ENCODE data around the gene LTF.

LTF gene

DNA sequence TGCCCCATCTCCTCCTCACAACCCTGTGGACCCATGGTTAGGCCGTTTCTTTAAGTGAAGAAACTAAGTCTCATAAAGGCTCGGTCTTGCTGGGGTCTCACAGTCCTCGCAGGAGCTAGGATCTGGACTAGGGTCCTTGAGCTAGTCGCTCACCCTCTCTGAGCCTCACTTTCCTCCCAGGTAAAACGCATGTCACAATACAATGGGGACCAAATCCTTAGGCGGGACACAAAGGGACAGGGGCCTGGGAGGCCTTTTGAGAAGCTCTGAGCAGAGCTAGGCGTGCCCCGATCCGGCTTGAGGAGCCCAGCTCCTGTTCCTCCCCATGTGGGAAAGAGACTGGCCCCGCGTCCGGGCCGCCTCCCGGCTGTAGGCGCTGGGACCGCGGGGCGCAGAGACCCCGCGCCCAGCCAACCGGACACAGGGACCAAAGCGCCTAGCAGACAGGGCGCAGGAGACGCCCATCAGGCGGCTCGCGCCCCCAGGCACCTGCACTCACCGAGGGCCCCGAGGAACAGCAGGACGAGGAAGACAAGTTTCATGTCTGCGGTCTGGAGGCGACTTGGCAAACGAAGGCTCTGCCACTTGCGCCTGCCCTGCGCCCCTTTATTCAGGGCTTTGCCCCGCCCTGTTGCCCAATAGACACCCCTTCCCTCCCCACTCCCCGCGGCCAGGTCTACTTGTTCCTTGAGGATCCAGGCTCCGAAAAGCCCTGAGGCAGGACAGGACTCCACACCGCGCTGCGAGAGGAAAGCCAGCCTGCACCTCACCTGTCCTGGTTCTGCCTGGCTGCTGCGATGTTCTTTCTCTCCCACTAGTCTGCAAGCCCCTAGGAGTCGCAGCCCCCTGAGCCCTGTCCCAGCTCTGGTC, at the start of gene LTF:
Gene LTF (minus strand): TSS at position 580 of the 870 bp plus-strand sequence. CDS start 38 bp downstream, at position 542.
- Histone ChIP-seq H3K36me3 (replicated peaks) (no peaks in the 10 kb centered on the region), H3K9me3 (0 out of 2 replicates have a peak, but pooled peaks cover 3% of the 10 kb centered on the region), H3K4me3 (no peak within 1 kb of the TSS), H3K4me1 (no peaks in the 10 kb centered on the region), H3K27me3 (ENCODE audit: low read depth) (peaks cover 13% of the 10 kb centered on the region)
- DNase-seq (ENCODE audit: low spot score in 2 of 2) = no peak
- in situ Hi-C loops (cut with MboI; ENCODE audit: low sequenced_read_pairs) = loop anchor here (25.0 kb wide), 1 partner anchor 898 kb away; no protein-coding TSS in a partner anchor

DNA sequence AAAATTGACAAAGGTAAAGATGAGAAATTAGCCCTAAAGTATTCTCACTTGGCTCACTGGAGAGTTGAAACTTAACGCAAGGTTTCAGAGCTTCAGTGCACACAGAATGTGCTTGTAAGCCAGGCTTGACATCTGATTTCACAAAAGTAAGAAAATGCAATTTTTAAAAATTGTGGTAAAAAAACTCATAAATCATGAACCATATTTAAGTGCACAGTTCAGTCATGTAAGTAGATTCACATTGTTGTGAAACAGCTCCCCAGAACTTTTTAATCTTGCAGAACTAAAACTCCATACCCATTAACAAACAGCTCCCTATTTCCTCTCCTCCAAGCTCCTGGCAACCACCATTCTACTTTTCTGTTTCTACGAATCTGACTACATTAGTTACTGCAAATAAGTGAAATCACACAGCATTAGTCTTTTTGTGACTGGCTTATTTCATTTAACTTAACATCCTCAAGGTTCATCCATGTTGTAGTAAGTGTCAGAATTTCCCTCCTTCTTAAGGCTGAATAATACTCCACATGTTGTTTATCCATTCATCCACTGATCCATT, 47.6 kb upstream of the LTF start:
- H3K4me3 ChIP-seq = no peak overlapping the region
- in situ Hi-C loops (cut with MboI; ENCODE audit: low sequenced_read_pairs) = no loop called here
- H3K4me1 ChIP-seq = no peaks in the 10 kb centered on the region
- H3K27me3 ChIP-seq (ENCODE audit: low read depth) = no peaks in the 10 kb centered on the region
- no peak for DNase-seq (ENCODE audit: low spot score in 2 of 2)
- no peaks in the 10 kb centered on the region for H3K9me3 ChIP-seq
- H3K36me3 ChIP-seq (replicated peaks) = no peaks in the 10 kb centered on the region

GRCh38 chr3:46509661-46510187, 45.0 kb upstream of the LTF start:
- no peaks in the 10 kb centered on the region for H3K36me3 ChIP-seq (replicated peaks)
- no peak overlapping the region for H3K4me3 ChIP-seq
- no peaks in the 10 kb centered on the region for H3K27me3 ChIP-seq (ENCODE audit: low read depth)
- no peaks in the 10 kb centered on the region for H3K9me3 ChIP-seq
- no peaks in the 10 kb centered on the region for H3K4me1 ChIP-seq
- in situ Hi-C loops (cut with MboI; ENCODE audit: low sequenced_read_pairs) = no loop called here
- DNase-seq (ENCODE audit: low spot score in 2 of 2) = no peak

DNA sequence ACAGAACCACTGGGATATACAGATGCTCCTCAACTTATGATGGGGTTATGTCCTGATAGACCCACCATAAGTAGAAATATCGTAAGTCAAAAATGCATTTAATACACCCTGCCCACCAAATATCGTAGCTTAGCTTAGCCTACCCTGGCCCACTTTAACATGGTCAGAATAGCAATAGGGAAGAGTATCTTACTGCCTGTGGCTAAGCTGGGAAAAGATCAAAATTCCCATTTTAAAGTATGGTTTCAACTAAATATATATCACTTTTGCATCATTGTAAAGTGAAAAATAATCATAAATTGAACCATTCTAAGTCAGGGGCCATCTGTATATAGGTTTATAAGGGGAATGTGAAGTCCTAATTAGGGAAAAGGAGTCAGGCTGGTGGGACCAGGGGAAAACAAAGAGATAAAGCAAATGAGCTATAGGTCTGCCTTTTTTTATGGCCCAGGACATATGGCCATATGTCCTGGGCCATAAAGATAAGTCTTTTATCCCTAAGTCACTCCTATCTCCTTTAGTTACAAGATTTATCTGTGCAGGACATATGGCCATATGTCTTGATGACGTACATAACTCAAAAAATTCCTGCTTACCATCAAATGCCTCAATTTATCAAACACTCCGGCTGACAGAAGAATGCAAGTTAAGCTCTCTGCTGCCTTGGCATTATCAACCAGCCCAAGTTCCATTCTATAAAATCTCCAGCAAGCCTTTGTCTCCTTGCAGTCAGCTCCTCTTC, 44.3 kb upstream of the LTF start:
- DNase-seq (ENCODE audit: low spot score in 2 of 2) = no peak
- no peaks in the 10 kb centered on the region for H3K4me1 ChIP-seq
- H3K9me3 ChIP-seq = no peaks in the 10 kb centered on the region
- no peaks in the 10 kb centered on the region for H3K36me3 ChIP-seq (replicated peaks)
- H3K4me3 ChIP-seq = no peak overlapping the region
- in situ Hi-C loops (cut with MboI; ENCODE audit: low sequenced_read_pairs) = no loop called here
- no peaks in the 10 kb centered on the region for H3K27me3 ChIP-seq (ENCODE audit: low read depth)

DNA sequence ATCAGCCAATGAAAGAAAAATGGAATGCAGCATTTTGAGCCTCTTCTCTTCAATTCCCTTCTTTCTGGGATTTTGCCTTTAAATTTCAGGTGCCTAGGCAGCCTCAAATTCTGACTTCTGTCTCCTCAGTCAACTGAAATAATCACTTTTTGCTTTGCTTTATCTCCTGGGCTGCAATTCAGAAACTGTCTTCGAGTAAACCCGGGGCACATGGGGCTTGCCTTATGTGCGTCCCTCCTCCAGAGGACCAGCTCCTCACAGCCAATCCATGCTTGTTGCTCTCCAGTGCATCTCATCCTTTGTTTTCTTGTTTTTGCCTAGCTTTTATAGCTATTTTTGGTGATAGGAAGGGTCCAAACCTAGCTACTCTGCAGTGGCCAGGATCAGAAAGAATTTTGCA, 41.8 kb upstream of the LTF start:
- in situ Hi-C loops (cut with MboI; ENCODE audit: low sequenced_read_pairs) = no loop called here
- H3K36me3 ChIP-seq (replicated peaks) = no peaks in the 10 kb centered on the region
- no peaks in the 10 kb centered on the region for H3K27me3 ChIP-seq (ENCODE audit: low read depth)
- no peaks in the 10 kb centered on the region for H3K9me3 ChIP-seq
- no peak overlapping the region for H3K4me3 ChIP-seq
- no peak for DNase-seq (ENCODE audit: low spot score in 2 of 2)
- no peaks in the 10 kb centered on the region for H3K4me1 ChIP-seq

- Histone ChIP-seq H3K4me3 (no peak overlapping the region), H3K9me3 (no peaks in the 10 kb centered on the region), H3K27me3 (ENCODE audit: low read depth) (no peaks in the 10 kb centered on the region), H3K4me1 (no peaks in the 10 kb centered on the region), H3K36me3 (replicated peaks) (no peaks in the 10 kb centered on the region)
- no peak for DNase-seq (ENCODE audit: low spot score in 2 of 2)
- in situ Hi-C loops (cut with MboI; ENCODE audit: low sequenced_read_pairs) = no loop called here
Observed at GRCh38 chr3:46505953-46506352, 41.2 kb upstream of the LTF start.

DNA sequence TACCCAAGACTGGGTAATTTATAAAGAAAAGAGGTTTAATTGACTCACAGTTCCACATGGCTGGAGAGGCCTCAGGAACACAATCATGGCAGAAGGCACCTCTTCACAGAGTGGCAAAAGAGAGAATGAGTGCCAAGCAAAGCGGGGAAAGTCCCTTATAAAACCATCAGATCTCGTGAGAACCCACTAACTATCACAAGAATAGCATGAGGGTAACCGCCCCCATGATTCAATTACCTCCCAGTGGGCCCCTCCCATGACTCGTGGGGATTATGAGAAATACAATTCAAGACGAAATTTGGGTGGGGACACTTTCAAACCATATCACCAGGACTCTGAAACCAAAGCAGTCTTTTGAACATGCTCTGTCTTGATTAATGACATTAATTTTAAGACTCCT, 40.1 kb upstream of the LTF start:
- no peaks in the 10 kb centered on the region for H3K27me3 ChIP-seq (ENCODE audit: low read depth)
- DNase-seq (ENCODE audit: low spot score in 2 of 2) = no peak
- in situ Hi-C loops (cut with MboI; ENCODE audit: low sequenced_read_pairs) = no loop called here
- no peaks in the 10 kb centered on the region for H3K36me3 ChIP-seq (replicated peaks)
- H3K4me3 ChIP-seq = no peak overlapping the region
- H3K4me1 ChIP-seq = no peaks in the 10 kb centered on the region
- no peaks in the 10 kb centered on the region for H3K9me3 ChIP-seq

- in situ Hi-C loops (cut with MboI; ENCODE audit: low sequenced_read_pairs) = no loop called here
Observed at GRCh38 chr3:46503200-46503874, 38.6 kb upstream of the LTF start.

GRCh38 chr3:46501702-46502101, 37.0 kb upstream of the LTF start:
- in situ Hi-C loops (cut with MboI; ENCODE audit: low sequenced_read_pairs) = no loop called here
- Histone ChIP-seq H3K27me3 (ENCODE audit: low read depth) (no peaks in the 10 kb centered on the region), H3K4me1 (no peaks in the 10 kb centered on the region; the same call in 1 of the 2 replicates), H3K9me3 (no peaks in the 10 kb centered on the region), H3K4me3 (no peak overlapping the region), H3K36me3 (replicated peaks) (no peaks in the 10 kb centered on the region)
- no peak for DNase-seq (ENCODE audit: low spot score in 2 of 2)

More at GRCh38 chr3:46503200-46503874, 38.6 kb upstream of the LTF start:
- no peaks in the 10 kb centered on the region for H3K27me3 ChIP-seq (ENCODE audit: low read depth)
- H3K4me1 ChIP-seq = no peaks in the 10 kb centered on the region
- DNase-seq (ENCODE audit: low spot score in 2 of 2) = no peak
- no peak overlapping the region for H3K4me3 ChIP-seq
- H3K36me3 ChIP-seq (replicated peaks) = no peaks in the 10 kb centered on the region
- no peaks in the 10 kb centered on the region for H3K9me3 ChIP-seq

- in situ Hi-C loops (cut with MboI; ENCODE audit: low sequenced_read_pairs) = no loop called here
- H3K4me3 ChIP-seq = no peak overlapping the region
- H3K27me3 ChIP-seq (ENCODE audit: low read depth) = no peaks in the 10 kb centered on the region
- H3K4me1 ChIP-seq = no peaks in the 10 kb centered on the region; the same call in 1 of the 2 replicates
- no peaks in the 10 kb centered on the region for H3K9me3 ChIP-seq
- H3K36me3 ChIP-seq (replicated peaks) = no peaks in the 10 kb centered on the region
- no peak for DNase-seq (ENCODE audit: low spot score in 2 of 2)
Observed at GRCh38 chr3:46500656-46501635, 36.2 kb upstream of the LTF start.

DNA sequence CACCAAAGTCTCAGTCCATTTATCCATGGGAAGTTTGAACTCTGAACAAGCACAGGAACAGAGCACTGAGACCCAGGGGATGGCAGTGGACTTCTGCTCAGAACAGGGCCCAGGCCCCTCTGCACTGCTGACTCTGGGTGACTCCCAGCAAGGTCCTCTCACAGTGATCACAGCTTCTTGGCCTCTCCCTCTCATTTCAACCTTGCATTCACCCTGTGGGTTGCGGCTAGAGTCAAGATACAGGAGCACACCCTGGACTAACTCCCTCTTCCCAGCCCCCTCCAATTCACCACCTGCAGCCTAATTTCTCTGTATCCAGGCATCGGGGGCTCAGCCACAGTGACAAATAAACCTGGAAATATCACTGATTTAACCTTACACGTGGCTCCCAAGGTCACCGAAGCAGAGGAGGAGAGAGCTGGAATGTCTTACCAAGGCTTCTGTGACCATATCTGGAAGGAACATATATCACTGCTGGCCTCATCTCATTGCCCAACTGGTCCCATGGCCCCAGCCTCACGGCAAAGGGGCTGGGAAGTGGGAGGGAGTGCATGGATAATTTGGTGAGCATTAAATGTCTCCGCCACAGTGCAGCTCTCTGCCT, 34.3 kb upstream of the LTF start:
- no peaks in the 10 kb centered on the region; the same call in 1 of the 2 replicates for H3K4me1 ChIP-seq
- in situ Hi-C loops (cut with MboI; ENCODE audit: low sequenced_read_pairs) = no loop called here

GRCh38 chr3:46497556-46498265, 33.0 kb upstream of the LTF start, which contains the start of gene RTP3:
RTP3 (plus strand) TSS chr3:46497976; CDS start chr3:46498063, 87 bp downstream.
- H3K36me3 ChIP-seq (replicated peaks) = no peaks in the 10 kb centered on the region
- DNase-seq (ENCODE audit: low spot score in 2 of 2) = no peak
- no peaks in the 10 kb centered on the region; the same call in 1 of the 2 replicates for H3K4me1 ChIP-seq
- in situ Hi-C loops (cut with MboI; ENCODE audit: low sequenced_read_pairs) = no loop called here
- H3K27me3 ChIP-seq (ENCODE audit: low read depth) = no peaks in the 10 kb centered on the region
- no peaks in the 10 kb centered on the region for H3K9me3 ChIP-seq
- H3K4me3 ChIP-seq = no peak within 1 kb of the TSS

More for the DNA sequence above, 34.3 kb upstream of the LTF start:
- Histone ChIP-seq H3K9me3 (no peaks in the 10 kb centered on the region), H3K27me3 (ENCODE audit: low read depth) (no peaks in the 10 kb centered on the region), H3K36me3 (replicated peaks) (no peaks in the 10 kb centered on the region), H3K4me3 (no peak overlapping the region)
- no peak for DNase-seq (ENCODE audit: low spot score in 2 of 2)
